H9 (cell line): Measurements from ENCODE around the gene HOXB1. TPM values are rescaled to one million over a fixed set of nuclear protein-coding genes. Genes with fewer than 3 reads are reported as not detected.

ENCODE experiments used
- DNase-seq: peaks from one replicate; pipeline ENCODE4 v3.0.0-alpha.2; 2017
- H2AFZ ChIP-seq: one replicate; pipeline ENCODE4 v1.6.1; 2013; ENCODE audit warnings: mild to moderate bottlenecking, low read length, control low read depth, moderate library complexity
- H2AK5ac ChIP-seq: 2 replicates; pipeline ENCODE4 v1.6.1; 2013; ENCODE audit warnings: low read length, control low read depth, mixed read lengths; ENCODE audit not compliant: insufficient read length
- H2BK120ac ChIP-seq: one replicate; pipeline ENCODE4 v1.6.1; 2013; ENCODE audit warnings: low read depth, mild to moderate bottlenecking, low read length, control low read depth, inconsistent platforms; ENCODE audit not compliant: poor library complexity, severe bottlenecking
- H2BK12ac ChIP-seq: 2 replicates; pipeline ENCODE4 v1.6.1; 2013; ENCODE audit warnings: low read length, control low read depth, mixed read lengths, low read depth; ENCODE audit not compliant: insufficient read length
- H2BK15ac ChIP-seq: 2 replicates; pipeline ENCODE4 v1.6.1; 2013; ENCODE audit warnings: low read depth, low read length, control low read depth
- H2BK20ac ChIP-seq: one replicate; pipeline ENCODE4 v1.6.1; 2013; ENCODE audit warnings: low read depth, mild to moderate bottlenecking, low read length, control low read depth, inconsistent platforms; ENCODE audit not compliant: poor library complexity, severe bottlenecking
- H2BK5ac ChIP-seq: 2 replicates; pipeline ENCODE4 v1.6.1; 2013; ENCODE audit warnings: low read length, control low read depth, mixed read lengths; ENCODE audit not compliant: insufficient read length
- H3K14ac ChIP-seq: 2 replicates; pipeline ENCODE4 v1.6.1; 2013; ENCODE audit warnings: low read length, control low read depth; ENCODE audit not compliant: insufficient read depth
- H3K18ac ChIP-seq: 2 replicates; pipeline ENCODE4 v1.6.1; 2013; ENCODE audit warnings: low read depth, mild to moderate bottlenecking, mixed read lengths, low read length, control low read depth; ENCODE audit not compliant: insufficient read length
- H3K23ac ChIP-seq: 2 replicates; pipeline ENCODE4 v1.6.1; 2013; ENCODE audit warnings: low read length, control low read depth, mixed read lengths, low read depth; ENCODE audit not compliant: insufficient read length
- H3K23me2 ChIP-seq: 2 replicates; pipeline ENCODE4 v1.6.1; 2013; ENCODE audit warnings: low read depth, mild to moderate bottlenecking, mixed read lengths, low read length, control low read depth; ENCODE audit not compliant: insufficient read length, poor library complexity, severe bottlenecking
- H3K27ac ChIP-seq: 2 replicates; pipeline ENCODE4 v1.5.1; 2013; ENCODE audit warnings: low read length, control low read depth, mixed read lengths, low read depth; ENCODE audit not compliant: insufficient read length
- H3K27me3 ChIP-seq: 2 replicates; pipeline ENCODE4 v1.6.1; 2013; ENCODE audit warnings: low read length, control low read depth, inconsistent platforms; ENCODE audit not compliant: insufficient read depth
- H3K4ac ChIP-seq: 2 replicates; pipeline ENCODE4 v1.6.1; 2013; ENCODE audit warnings: low read depth, mild to moderate bottlenecking, control low read depth, inconsistent platforms, low read length, moderate library complexity
- H3K4me1 ChIP-seq: 2 replicates; pipeline ENCODE4 v1.6.1; 2013; ENCODE audit warnings: low read length, control low read depth, inconsistent platforms; ENCODE audit not compliant: insufficient read depth
- H3K4me2 ChIP-seq: 2 replicates; pipeline ENCODE4 v1.6.1; 2013; ENCODE audit warnings: low read length, control low read depth, mixed read lengths; ENCODE audit not compliant: insufficient read length, insufficient read depth
- H3K56ac ChIP-seq: 2 replicates; pipeline ENCODE4 v1.6.1; 2013; ENCODE audit warnings: low read depth, mild to moderate bottlenecking, mixed read lengths, low read length, control low read depth; ENCODE audit not compliant: insufficient read length
- H3K79me1 ChIP-seq: 2 replicates; pipeline ENCODE4 v1.6.1; 2013; ENCODE audit warnings: low read depth, mild to moderate bottlenecking, moderate library complexity, low read length, control low read depth, inconsistent platforms; ENCODE audit not compliant: insufficient read depth, poor library complexity, severe bottlenecking
- H3K79me2 ChIP-seq: 2 replicates; pipeline ENCODE4 v1.6.1; 2013; ENCODE audit warnings: low read length, control low read depth, inconsistent platforms; ENCODE audit not compliant: insufficient read depth
- H3K9ac ChIP-seq: 2 replicates; pipeline ENCODE4 v1.6.1; 2013; ENCODE audit warnings: low read length, control low read depth, mixed read lengths; ENCODE audit not compliant: insufficient read length; ENCODE audit errors: extremely low read depth
- H3K9me3 ChIP-seq: one replicate; pipeline ENCODE4 v1.6.1; 2013; ENCODE audit warnings: low read depth, low read length, inconsistent platforms; ENCODE audit not compliant: control insufficient read depth
- H3T11ph ChIP-seq: one replicate; pipeline ENCODE4 v1.6.1; 2013; ENCODE audit warnings: mild to moderate bottlenecking, low read length, control low read depth, inconsistent platforms
- H4K20me1 ChIP-seq: one replicate; pipeline ENCODE4 v1.6.1; 2013; ENCODE audit not compliant: control insufficient read depth, insufficient read length, insufficient read depth
- H4K5ac ChIP-seq: 2 replicates; pipeline ENCODE4 v1.6.1; 2013; ENCODE audit warnings: low read depth, mild to moderate bottlenecking, mixed read lengths, low read length, control low read depth; ENCODE audit not compliant: insufficient read length
- H4K8ac ChIP-seq: replicated peaks from 2 replicates; pipeline ENCODE4 v1.6.1; 2013; ENCODE audit warnings: low read length, control low read depth, mixed read lengths, low read depth; ENCODE audit not compliant: insufficient read length
- H4K91ac ChIP-seq: 2 replicates; pipeline ENCODE4 v1.6.1; 2013; ENCODE audit warnings: low read depth, mild to moderate bottlenecking, moderate library complexity, mixed read lengths, low read length, control low read depth; ENCODE audit not compliant: insufficient read length
- H3K27ac Mint-ChIP-seq, 3 experiments: 2 replicates in 2 of 3; 3 replicates in 1 of 3; pipeline ENCODE4 v1.8.0; 2020 to 2021; ENCODE audit warnings: mixed read lengths in 3 of 3, mild to moderate bottlenecking in 1 of 3, moderate library complexity in 1 of 3
- H3K27me3 Mint-ChIP-seq: 2 replicates; pipeline ENCODE4 v1.8.0; 2021; ENCODE audit warnings: low read depth, mild to moderate bottlenecking, moderate library complexity, mixed read lengths
- H3K36me3 Mint-ChIP-seq, 3 experiments: 2 replicates in 2 of 3; 3 replicates in 1 of 3; pipeline ENCODE4 v1.8.0; 2020 to 2021; ENCODE audit warnings: low read depth in 3 of 3, mixed read lengths in 3 of 3; ENCODE audit not compliant: insufficient read depth in 1 of 3
- H3K4me1 Mint-ChIP-seq, 2 experiments: 2 replicates each; pipeline ENCODE4 v1.8.0; 2020; ENCODE audit warnings: mixed read lengths in 2 of 2
- H3K4me3 Mint-ChIP-seq, 2 experiments: 2 replicates in 1 of 2; 3 replicates in 1 of 2; pipeline ENCODE4 v1.8.0; 2020 to 2021; ENCODE audit warnings: mild to moderate bottlenecking in 2 of 2, mixed read lengths in 2 of 2, moderate library complexity in 1 of 2
- H3K9me3 Mint-ChIP-seq, 2 experiments: 2 replicates in 1 of 2; 3 replicates in 1 of 2; pipeline ENCODE4 v1.8.0; 2020; ENCODE audit warnings: mild to moderate bottlenecking in 2 of 2, mixed read lengths in 2 of 2, moderate library complexity in 1 of 2
- WGBS: extraction: QIAGEN DNeasy Blood & Tissue Kit; methylation state at CpG from one replicate; pipeline ENCODE4 v1.1.7; 2013; ENCODE audit warnings: missing lambda C conversion rate, low lambda C conversion rate, mixed read lengths; ENCODE audit not compliant: insufficient read length; ENCODE audit errors: extremely low coverage; 5-methylcytosine and 5-hydroxymethylcytosine counted together
- total RNA-seq: library from RNA; stranded (reverse); gene quantifications from 2 replicates; pipeline ENCODE4 v1.2.1, GENCODE V29; 2021
- TF ChIP-seq, protein P1 (sequence below): fragments of 200-600 bp; sonication (generic); conservative IDR thresholded peaks from 3 replicates; pipeline ENCODE4 v1.8.0; 2021; ENCODE audit warnings: antibody characterized with exemption, mild to moderate bottlenecking

The HOXB1 gene
- total RNA-seq, 1 experiment from 2014 or later: not detected

DNA sequence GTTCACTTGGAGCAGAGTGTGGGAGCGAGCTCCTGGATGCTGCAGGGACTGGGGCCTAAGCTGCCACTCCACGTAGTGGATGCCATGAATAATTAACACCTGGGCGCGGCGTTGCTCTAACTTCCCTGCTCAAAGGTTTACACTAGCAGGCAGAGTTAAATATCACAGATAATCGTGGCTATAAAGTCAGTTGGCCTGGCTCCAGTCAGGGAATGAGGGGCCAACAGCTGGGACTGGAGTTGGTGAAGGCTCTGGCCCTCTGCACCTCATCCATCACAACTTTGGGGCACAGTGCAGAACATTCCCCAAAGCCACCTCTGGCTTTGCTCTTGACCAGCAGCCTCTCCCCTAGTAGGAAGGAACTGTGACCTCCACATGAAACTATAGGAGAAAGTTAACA is 36.4 kb upstream of the HOXB1 start:
- no peak overlapping the region for H2AK5ac ChIP-seq
- H3K9ac ChIP-seq: no peak overlapping the region
- WGBS: no CpG with 5 or more reads among the region's 6 CpGs
- TF ChIP-seq, protein P1, sequence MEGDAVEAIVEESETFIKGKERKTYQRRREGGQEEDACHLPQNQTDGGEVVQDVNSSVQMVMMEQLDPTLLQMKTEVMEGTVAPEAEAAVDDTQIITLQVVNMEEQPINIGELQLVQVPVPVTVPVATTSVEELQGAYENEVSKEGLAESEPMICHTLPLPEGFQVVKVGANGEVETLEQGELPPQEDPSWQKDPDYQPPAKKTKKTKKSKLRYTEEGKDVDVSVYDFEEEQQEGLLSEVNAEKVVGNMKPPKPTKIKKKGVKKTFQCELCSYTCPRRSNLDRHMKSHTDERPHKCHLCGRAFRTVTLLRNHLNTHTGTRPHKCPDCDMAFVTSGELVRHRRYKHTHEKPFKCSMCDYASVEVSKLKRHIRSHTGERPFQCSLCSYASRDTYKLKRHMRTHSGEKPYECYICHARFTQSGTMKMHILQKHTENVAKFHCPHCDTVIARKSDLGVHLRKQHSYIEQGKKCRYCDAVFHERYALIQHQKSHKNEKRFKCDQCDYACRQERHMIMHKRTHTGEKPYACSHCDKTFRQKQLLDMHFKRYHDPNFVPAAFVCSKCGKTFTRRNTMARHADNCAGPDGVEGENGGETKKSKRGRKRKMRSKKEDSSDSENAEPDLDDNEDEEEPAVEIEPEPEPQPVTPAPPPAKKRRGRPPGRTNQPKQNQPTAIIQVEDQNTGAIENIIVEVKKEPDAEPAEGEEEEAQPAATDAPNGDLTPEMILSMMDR: no peak
- peaks cover 18% of the 10 kb centered on the region for H3K27me3 Mint-ChIP-seq
- no peak overlapping the region for H3K4me3 Mint-ChIP-seq
- DNase-seq: no peak
- no peak overlapping the region for H3K14ac ChIP-seq
- H3K18ac ChIP-seq: no peak overlapping the region
- H3K79me1 ChIP-seq: no peaks in the 10 kb centered on the region
- no peak overlapping the region for H2BK5ac ChIP-seq
- H3K27ac ChIP-seq: no peak overlapping the region
- H4K8ac ChIP-seq: no peak overlapping the region
- no peak overlapping the region for H3K23ac ChIP-seq
- no peak overlapping the region for H3K4ac ChIP-seq
- H4K91ac ChIP-seq: no peak overlapping the region
- no peak overlapping the region for H2BK15ac ChIP-seq
- H2AFZ ChIP-seq: no peak overlapping the region
- H3K4me2 ChIP-seq: no peak overlapping the region
- H3K79me2 ChIP-seq: no peaks in the 10 kb centered on the region
- H3K27ac Mint-ChIP-seq: no peak overlapping the region
- H3K56ac ChIP-seq: no peak overlapping the region
- no peak overlapping the region for H2BK20ac ChIP-seq
- no peak overlapping the region for H4K5ac ChIP-seq
- H3K9me3 Mint-ChIP-seq: peaks cover 0 to 7% of the 10 kb centered on the region in 2 experiments; a peak in 2 of 5 replicates
- H3K23me2 ChIP-seq: no peaks in the 10 kb centered on the region
- no peaks in the 10 kb centered on the region for H3K9me3 ChIP-seq
- no peak overlapping the region for H2BK12ac ChIP-seq
- H3K27me3 ChIP-seq: peaks cover 99% of the 10 kb centered on the region
- H3K4me1 ChIP-seq: peaks cover 2% of the 10 kb centered on the region; the same call in 1 of the 2 replicates
- H4K20me1 ChIP-seq: peaks cover 4% of the 10 kb centered on the region
- H3K4me1 Mint-ChIP-seq: peaks cover 6 to 18% of the 10 kb centered on the region in 2 experiments
- H2BK120ac ChIP-seq: no peak overlapping the region
- no peaks in the 10 kb centered on the region; a peak in 2 of 7 replicates for H3K36me3 Mint-ChIP-seq
- no peak overlapping the region for H3T11ph ChIP-seq
